HG02870 (cell line): ENCODE data around the gene PLA2G15.

Experiments
- ATAC-seq: cut with Tn5 transposase; IDR thresholded peaks from one replicate; pipeline ENCODE4 v1.9.1; 2021; ENCODE audit warnings: mild to moderate bottlenecking, moderate library complexity; ENCODE audit not compliant: unreplicated experiment

The PLA2G15 gene

DNA sequence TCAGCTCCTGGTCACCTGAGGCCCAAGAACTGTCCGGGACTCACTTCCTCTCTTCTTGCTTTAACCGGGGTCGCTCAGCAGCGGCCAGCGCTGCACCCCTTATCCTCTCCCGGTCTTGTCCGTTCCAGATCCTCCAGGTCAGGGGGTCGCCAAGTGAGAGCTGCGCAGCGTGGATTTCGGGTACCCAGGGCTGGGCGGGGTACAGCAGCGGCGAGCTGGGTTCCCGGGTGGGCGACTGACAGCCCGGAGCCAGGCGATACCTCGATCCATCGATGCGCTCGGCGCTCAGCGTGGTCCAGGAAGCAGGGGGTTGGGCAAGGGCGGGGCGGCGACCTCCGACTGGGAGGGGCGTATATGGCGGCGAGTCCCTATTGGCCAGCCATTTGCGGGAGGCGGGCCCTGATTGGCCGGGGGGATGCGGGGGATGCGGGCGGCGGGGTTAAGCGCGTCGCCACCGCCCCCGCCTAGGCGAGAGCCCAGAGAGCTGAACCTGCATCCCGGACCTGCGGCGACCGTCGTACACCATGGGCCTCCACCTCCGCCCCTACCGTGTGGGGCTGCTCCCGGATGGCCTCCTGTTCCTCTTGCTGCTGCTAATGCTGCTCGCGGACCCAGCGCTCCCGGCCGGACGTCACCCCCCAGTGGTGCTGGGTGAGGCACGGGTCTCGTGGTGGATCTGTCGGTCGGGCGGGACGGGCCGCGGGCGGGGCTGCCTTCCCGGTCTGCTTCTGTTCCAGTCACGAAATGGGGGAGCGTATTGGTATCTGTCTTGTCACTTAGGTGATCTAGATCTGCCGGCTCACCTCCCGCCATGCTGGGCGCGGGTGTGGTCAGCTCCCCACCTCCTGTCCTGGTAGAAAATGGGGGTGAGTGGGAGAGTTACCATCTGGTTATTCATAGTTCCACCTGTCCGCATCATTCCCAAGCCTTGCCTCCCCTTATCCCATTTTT, at the start of gene PLA2G15:
PLA2G15 (plus strand) TSS at position 471 of the 951 bp plus-strand sequence; CDS start at position 525, 54 bp downstream.
- peak; percentile 88 for ATAC-seq

- ATAC-seq, result no peak
Observed at GRCh38 chr16:68197250-68197649, 47.9 kb upstream of the PLA2G15 start.

DNA sequence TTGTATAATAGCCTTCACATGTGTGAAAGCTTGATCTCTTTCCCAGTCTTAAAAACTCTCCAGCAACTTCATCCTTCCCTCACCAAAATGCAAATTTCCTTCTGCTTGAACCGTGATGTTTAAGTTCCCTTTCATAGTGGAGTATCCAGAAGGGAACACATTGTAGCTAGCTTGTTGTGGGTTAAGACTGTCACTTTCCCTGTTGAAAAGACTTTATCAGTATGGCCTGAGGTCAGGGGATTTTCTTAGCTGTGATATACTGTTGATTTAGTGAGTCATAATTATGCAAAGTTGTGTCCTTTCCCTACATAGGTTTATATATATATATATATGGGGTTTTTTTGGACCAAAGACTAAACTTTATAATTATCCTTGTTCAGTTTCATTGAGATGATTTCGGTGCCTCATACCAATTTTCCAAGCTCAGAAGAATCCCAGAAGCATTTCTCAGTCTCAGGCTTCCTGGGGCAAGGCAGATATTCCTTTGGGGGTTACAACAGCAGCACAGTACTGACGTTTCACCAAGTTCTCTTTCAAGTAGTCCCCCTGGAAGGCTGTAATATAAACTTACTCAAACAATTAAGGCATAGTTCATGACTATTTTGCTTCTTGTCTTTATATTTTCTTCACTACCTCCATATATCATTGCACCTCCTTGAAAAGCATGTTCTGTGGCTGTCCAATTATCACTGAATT, 44.9 kb upstream of the PLA2G15 start:
- ATAC-seq, result no peak

GRCh38 chr16:68202091-68202519, 43.1 kb upstream of the PLA2G15 start:
- no peak for ATAC-seq

GRCh38 chr16:68206245-68206644, 38.9 kb upstream of the PLA2G15 start:
- no peak for ATAC-seq

- no peak for ATAC-seq
Observed at GRCh38 chr16:68214726-68215125, 30.4 kb upstream of the PLA2G15 start.

DNA sequence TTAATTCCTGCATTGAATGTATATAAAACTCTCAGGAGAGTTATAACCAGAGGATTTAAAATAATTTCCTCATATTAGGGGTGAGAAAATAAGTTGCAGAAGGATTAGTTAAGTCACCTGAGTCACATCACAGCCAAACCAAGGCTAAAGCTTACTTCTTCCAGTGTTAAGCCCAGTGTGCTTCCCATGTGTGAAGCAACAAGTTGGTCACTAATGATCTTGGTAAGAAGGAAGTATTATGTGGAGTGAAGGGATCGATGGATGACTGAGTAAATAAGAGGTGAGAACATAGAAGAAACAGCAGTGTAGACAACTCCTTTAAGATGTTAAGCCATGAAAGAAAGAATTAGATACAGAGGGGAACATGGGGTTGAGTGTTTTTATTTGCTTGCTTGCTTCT, 29.9 kb upstream of the PLA2G15 start:
- no peak for ATAC-seq

GRCh38 chr16:68216240-68216639, 28.9 kb upstream of the PLA2G15 start:
- ATAC-seq, result no peak

DNA sequence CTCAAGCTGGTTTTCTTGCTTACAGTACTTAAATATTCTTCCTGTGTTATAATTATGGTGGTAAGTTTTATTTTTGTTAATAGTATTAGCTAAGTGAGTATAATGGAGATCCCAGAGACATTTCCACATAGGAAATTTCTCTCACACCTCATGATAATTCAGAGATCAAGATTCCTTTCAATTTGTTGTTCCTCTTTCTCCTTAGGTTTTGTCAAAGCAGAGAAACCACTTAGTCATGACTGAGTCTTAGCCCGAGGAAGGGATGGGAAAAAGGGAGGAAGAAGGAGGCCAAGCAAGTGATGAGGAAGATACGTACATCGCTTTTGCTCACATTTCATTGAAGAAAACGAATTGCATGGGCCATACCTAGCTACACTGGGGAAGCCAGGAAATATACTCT, 27.7 kb upstream of the PLA2G15 start:
- ATAC-seq, result no peak

DNA sequence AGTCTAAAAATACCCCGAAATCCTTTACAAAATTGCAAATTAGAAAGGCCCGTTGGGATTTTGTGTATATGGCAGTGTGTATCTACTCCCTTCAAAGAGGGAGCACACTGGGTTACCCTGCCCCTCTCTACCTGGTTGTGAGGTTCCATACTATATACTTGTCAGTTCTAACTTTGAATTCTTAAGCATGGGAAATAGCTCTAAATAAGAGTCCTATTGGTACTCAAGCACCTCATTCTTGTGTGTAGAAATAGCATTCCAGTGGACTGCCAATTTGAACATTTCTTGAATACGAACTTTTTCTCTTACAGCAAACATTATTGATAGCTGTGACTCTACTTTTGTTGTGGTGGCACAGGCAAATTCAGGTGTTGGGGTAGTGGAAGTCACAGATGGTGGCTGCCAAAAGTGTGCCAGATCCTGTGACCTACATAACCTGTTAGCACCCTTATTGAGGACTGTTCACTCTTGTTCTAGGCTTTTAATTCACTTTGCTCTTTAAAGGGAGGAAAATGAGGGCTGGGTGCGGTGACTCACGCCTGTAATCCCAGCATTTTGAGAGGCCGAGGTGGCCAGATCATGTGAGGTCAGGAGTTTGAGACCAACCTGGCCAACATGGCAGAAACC, 25.3 kb upstream of the PLA2G15 start:
- no peak for ATAC-seq

GRCh38 chr16:68223072-68223471, 22.1 kb upstream of the PLA2G15 start:
- no peak for ATAC-seq

DNA sequence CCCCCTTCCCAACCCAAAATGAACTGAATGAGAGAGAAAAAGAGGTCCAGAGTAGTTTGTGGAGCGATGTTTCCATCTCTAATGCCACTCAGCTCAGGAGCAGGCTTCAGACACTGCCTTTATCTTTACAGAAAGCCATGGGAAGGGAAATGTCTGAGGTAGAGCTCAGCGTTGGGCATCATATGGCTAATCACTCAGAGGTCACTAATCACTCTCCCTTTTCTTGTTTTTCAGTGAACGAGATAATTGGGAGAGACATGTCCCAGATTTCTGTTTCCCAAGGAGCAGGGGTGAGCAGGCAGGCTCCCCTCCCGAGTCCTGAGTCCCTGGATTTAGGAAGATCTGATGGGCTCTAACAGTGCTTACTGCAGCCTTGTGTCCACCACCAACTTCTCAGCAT, 19.1 kb upstream of the PLA2G15 start:
- ATAC-seq, result no peak

DNA sequence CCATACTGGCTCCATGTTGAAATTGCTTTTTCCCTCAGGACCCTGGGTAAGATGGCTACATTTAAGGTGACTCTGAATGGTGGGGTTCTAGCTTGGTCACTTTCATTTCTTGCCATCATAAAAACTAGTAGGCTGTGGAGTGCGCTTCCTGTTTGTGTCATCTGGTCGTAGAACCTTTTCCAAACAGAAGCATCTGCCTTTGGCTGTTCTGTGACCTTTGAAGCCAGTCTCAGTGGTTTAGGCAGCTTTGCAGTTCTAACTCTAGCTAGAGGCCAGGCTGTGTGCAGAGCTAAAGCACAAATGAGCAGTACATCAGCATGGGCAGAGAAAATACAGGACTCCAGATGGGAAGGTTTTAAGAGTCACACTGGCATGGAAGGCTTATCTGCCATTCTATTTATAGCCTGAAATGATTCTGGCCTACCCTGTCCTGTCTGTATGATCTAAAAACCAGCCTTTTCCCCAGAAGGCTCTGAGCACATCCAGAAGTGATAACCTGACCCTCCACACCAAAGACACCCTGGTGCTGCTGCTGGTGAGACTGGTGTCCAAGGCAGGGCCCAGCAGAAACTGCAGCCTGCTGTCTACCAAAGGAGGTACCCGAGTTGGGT, 17.9 kb upstream of the PLA2G15 start:
- ATAC-seq, result no peak

- ATAC-seq, result no peak
Observed at GRCh38 chr16:68227850-68228553, 17.2 kb upstream of the PLA2G15 start.

DNA sequence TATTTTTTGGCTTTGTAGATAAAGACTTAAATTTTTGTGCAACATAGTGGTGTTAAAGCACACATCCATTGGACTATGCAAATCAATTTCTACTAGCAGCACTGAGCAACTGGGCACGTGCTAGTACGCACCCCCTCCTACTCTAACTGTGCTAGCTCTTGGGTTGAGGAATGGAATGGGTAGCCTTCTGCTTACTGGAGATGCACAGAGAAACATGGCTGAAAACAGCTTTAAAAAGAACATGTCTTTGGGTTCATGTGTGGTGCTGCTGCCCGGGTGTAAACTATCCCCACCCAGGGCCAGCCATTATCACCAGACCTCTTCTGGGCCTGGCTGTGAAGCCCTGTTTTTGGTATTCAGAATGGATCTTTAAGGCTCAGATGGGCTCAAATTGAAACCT, 16.5 kb upstream of the PLA2G15 start:
- ATAC-seq, result no peak

GRCh38 chr16:68229431-68230175, 15.6 kb upstream of the PLA2G15 start:
- no peak for ATAC-seq

DNA sequence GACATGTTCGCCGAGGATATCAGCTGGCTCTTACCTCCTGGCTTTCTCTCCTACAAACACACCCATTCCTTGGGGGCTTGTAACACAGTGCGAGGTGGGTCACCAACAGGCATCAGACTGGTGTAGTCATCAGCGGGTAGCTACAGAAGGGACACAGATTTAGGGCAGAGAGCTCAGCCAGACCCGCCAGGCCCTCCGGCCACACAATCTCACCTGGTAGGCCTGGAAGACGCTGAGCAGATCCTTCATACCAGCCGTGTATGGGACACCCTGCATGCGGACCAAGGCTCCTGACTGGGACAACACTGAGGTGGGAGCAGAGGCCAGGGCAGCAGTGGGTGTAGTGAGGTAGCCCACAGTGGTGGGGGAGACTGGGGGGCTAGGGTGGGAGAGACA, 15.0 kb upstream of the PLA2G15 start:
- ATAC-seq, result no peak

- no peak for ATAC-seq
Observed at GRCh38 chr16:68230956-68231355, 14.2 kb upstream of the PLA2G15 start.

GRCh38 chr16:68231384-68232136, 13.6 kb upstream of the PLA2G15 start:
- no peak for ATAC-seq
